NCI-H1694 (cell line): ENCODE results near the gene PSMC3.

Source experiments
- DNase-seq: peaks from one replicate; lab custom pipeline; 2025; lab: John Stamatoyannopoulos, UW

The PSMC3 gene

GRCh38 chr11:47394322-47395222 is 31.7 kb downstream of the PSMC3 start:
- no peak for DNase-seq

GRCh38 chr11:47394050-47394321 is 32.3 kb downstream of the PSMC3 start:
- DNase-seq, result no peak

GRCh38 chr11:47393163-47394049 is 32.8 kb downstream of the PSMC3 start:
- no peak for DNase-seq

- no peak for DNase-seq
These were observed 33.6 kb downstream of the PSMC3 start for GRCh38 chr11:47392546-47393162.

- DNase-seq, result no peak
These were observed 34.4 kb downstream of the PSMC3 start for GRCh38 chr11:47391711-47392432.

- no peak for DNase-seq
These were observed 35.1 kb downstream of the PSMC3 start for GRCh38 chr11:47391077-47391583.

GRCh38 chr11:47390422-47390760 is 35.8 kb downstream of the PSMC3 start:
- no peak for DNase-seq

- no peak for DNase-seq
These were observed 36.4 kb downstream of the PSMC3 start for GRCh38 chr11:47389577-47390421.

GRCh38 chr11:47388697-47389576 is 37.3 kb downstream of the PSMC3 start:
- DNase-seq, result no peak

GRCh38 chr11:47387944-47388696 is 38.1 kb downstream of the PSMC3 start:
- DNase-seq, result no peak

- no peak for DNase-seq
These were observed 41.7 kb downstream of the PSMC3 start for GRCh38 chr11:47384498-47384897.

- DNase-seq, result no peak
These were observed 43.2 kb downstream of the PSMC3 start for GRCh38 chr11:47383071-47383470.

GRCh38 chr11:47380078-47380477 is 46.2 kb downstream of the PSMC3 start:
- no peak for DNase-seq

GRCh38 chr11:47379317-47379716 is 46.9 kb downstream of the PSMC3 start:
- DNase-seq, result no peak

GRCh38 chr11:47378836-47379170 is 47.4 kb downstream of the PSMC3 start:
- no peak for DNase-seq

GRCh38 chr11:47378010-47378835 is 48.0 kb downstream of the PSMC3 start, which contains the start of gene SPI1:
Gene SPI1, minus strand, starts transcription at chr11:47378547. Its CDS starts 194 bp downstream, at chr11:47378353.
- DNase-seq, result no peak

- no peak for DNase-seq
These were observed 48.6 kb downstream of the PSMC3 start for GRCh38 chr11:47377571-47378009.
